DND-41 (cell line): ENCODE data around the gene MC2R.

Experiments
- ATAC-seq: fragments of 200-7000 bp; cut with Tn5 transposase; 3 replicates; pipeline ENCODE4 v1.9.1; 2021; ENCODE audit warnings: low read depth; ENCODE audit not compliant: insufficient read depth
- DNase-seq: peaks from one replicate; pipeline ENCODE4 v3.0.0-alpha.2; 2020
- H2AFZ ChIP-seq: 2 replicates; pipeline ENCODE4 v1.6.0; 2012; ENCODE audit warnings: low read depth, low read length
- H3K27ac ChIP-seq: 2 replicates; pipeline ENCODE4 v1.5.1; 2012; ENCODE audit warnings: low read length, inconsistent platforms
- H3K27me3 ChIP-seq: fragments of 200-600 bp; sonication (generic); 2 replicates; pipeline ENCODE4 v1.6.0; 2012; ENCODE audit warnings: low read length, mild to moderate bottlenecking, inconsistent platforms; ENCODE audit not compliant: insufficient read depth, poor library complexity
- H3K36me3 ChIP-seq: 2 replicates; pipeline ENCODE4 v1.5.1; 2012; ENCODE audit warnings: low read length, inconsistent platforms; ENCODE audit not compliant: insufficient read depth
- H3K4me1 ChIP-seq: 2 replicates; pipeline ENCODE4 v1.5.1; 2012; ENCODE audit warnings: mild to moderate bottlenecking, low read length; ENCODE audit not compliant: insufficient read depth
- H3K4me2 ChIP-seq: 2 replicates; pipeline ENCODE4 v1.6.0; 2012; ENCODE audit warnings: mild to moderate bottlenecking, moderate library complexity, low read length, inconsistent platforms; ENCODE audit not compliant: insufficient read depth
- H3K4me3 ChIP-seq, 2 experiments: fragments of 200-600 bp in 1 of 2; shearing (Covaris generic) in 1 of 2; 2 replicates each; pipeline ENCODE4 v1.5.1; 2012 to 2016; ENCODE audit warnings: inconsistent platforms in 2 of 2, low read length in 2 of 2, mild to moderate bottlenecking in 2 of 2, low read depth in 1 of 2, moderate library complexity in 1 of 2
- H3K79me2 ChIP-seq: 2 replicates; pipeline ENCODE4 v1.6.0; 2012; ENCODE audit warnings: low read length, inconsistent platforms; ENCODE audit not compliant: insufficient read depth
- H3K9ac ChIP-seq: 2 replicates; pipeline ENCODE4 v1.6.0; 2012; ENCODE audit warnings: low read depth, mild to moderate bottlenecking, inconsistent platforms, low read length, moderate library complexity
- H3K9me3 ChIP-seq: 2 replicates; pipeline ENCODE4 v1.5.1; 2012; ENCODE audit warnings: low read length, moderate library complexity, mild to moderate bottlenecking, inconsistent platforms; ENCODE audit not compliant: insufficient read depth, severe bottlenecking
- H4K20me1 ChIP-seq: 2 replicates; pipeline ENCODE4 v1.6.0; 2012; ENCODE audit warnings: low read length; ENCODE audit not compliant: insufficient read depth
- EZH2 ChIP-seq: IDR thresholded peaks from 3 replicates; pipeline ENCODE4 v1.6.1; 2012; ENCODE audit warnings: borderline replicate concordance, low read depth, mild to moderate bottlenecking, moderate library complexity, low read length, inconsistent platforms; ENCODE audit not compliant: severe bottlenecking
- TF ChIP-seq, protein P1 (sequence below): IDR thresholded peaks from 2 replicates; pipeline ENCODE4 v1.5.1; 2012; ENCODE audit warnings: borderline replicate concordance, low read length, moderate library complexity, mild to moderate bottlenecking; ENCODE audit not compliant: poor library complexity, severe bottlenecking; ENCODE audit errors: extremely low read depth

The MC2R gene

DNA sequence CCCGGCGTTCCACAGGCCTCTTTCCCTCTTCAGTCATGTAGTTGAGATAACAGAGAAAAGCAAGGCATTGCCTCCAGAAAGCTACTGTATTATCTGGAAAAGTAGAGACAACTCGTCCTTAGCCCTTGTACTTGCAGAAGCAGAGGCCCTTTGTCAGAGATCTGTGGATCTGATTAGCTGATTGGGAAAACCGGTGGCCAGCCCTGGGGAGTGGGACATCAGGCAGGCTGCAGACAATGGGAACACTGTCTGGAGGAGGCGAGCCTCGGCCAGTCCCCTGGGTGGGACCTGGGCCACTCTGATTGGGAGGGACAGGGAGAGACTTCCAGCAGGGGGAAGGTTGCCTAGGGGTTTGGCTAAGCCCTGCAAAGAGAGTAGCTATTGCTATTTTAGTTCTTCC, 1.2 kb upstream of the MC2R start:
- H3K9ac ChIP-seq: no peak overlapping the region
- H4K20me1 ChIP-seq: no peaks in the 10 kb centered on the region
- H3K4me2 ChIP-seq: no peak overlapping the region
- no peaks in the 10 kb centered on the region for H3K9me3 ChIP-seq
- H3K27me3 ChIP-seq: no peaks in the 10 kb centered on the region
- H3K36me3 ChIP-seq: no peaks in the 10 kb centered on the region
- no peak for DNase-seq
- no peak for ATAC-seq
- H3K4me3 ChIP-seq: no peak overlapping the region
- no peaks in the 10 kb centered on the region for H3K79me2 ChIP-seq
- H3K27ac ChIP-seq: no peak overlapping the region
- H3K4me1 ChIP-seq: no peaks in the 10 kb centered on the region
- no peak for TF ChIP-seq EZH2
- TF ChIP-seq, protein P1, sequence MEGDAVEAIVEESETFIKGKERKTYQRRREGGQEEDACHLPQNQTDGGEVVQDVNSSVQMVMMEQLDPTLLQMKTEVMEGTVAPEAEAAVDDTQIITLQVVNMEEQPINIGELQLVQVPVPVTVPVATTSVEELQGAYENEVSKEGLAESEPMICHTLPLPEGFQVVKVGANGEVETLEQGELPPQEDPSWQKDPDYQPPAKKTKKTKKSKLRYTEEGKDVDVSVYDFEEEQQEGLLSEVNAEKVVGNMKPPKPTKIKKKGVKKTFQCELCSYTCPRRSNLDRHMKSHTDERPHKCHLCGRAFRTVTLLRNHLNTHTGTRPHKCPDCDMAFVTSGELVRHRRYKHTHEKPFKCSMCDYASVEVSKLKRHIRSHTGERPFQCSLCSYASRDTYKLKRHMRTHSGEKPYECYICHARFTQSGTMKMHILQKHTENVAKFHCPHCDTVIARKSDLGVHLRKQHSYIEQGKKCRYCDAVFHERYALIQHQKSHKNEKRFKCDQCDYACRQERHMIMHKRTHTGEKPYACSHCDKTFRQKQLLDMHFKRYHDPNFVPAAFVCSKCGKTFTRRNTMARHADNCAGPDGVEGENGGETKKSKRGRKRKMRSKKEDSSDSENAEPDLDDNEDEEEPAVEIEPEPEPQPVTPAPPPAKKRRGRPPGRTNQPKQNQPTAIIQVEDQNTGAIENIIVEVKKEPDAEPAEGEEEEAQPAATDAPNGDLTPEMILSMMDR: no peak
- H2AFZ ChIP-seq: no peak overlapping the region

DNA sequence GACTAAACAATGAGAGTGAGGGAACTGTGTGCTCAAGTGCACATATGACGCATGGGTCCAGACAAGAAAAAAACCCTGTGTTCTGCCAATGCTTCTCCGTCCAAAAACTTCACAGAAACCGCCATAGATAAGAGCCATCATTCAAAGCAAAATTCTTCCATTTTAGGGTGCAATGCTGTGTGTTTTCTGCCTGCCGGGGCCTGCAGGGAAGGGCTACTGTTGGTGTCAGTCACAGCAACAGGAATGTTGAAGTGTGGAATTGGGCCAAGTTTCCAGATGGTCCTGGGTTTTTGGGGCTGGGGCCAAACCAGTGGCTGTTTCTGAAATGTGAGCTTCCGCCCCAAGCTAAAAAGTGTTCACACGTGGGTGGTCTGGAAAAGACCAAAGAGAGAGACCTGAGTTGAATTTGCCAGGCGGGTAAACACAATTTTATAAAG, 677 bp upstream of the MC2R start:
- Histone ChIP-seq H3K9me3 (no peaks in the 10 kb centered on the region), H3K79me2 (no peaks in the 10 kb centered on the region), H3K36me3 (no peaks in the 10 kb centered on the region), H3K9ac (no peak overlapping the region), H3K4me3 (no peak overlapping the region), H3K27me3 (no peaks in the 10 kb centered on the region), H4K20me1 (no peaks in the 10 kb centered on the region), H3K4me2 (no peak overlapping the region), H3K27ac (no peak overlapping the region), H3K4me1 (no peaks in the 10 kb centered on the region), H2AFZ (no peak overlapping the region)
- DNase-seq: no peak
- no peak for TF ChIP-seq EZH2
- TF ChIP-seq, protein P1: no peak
- no peak for ATAC-seq

DNA sequence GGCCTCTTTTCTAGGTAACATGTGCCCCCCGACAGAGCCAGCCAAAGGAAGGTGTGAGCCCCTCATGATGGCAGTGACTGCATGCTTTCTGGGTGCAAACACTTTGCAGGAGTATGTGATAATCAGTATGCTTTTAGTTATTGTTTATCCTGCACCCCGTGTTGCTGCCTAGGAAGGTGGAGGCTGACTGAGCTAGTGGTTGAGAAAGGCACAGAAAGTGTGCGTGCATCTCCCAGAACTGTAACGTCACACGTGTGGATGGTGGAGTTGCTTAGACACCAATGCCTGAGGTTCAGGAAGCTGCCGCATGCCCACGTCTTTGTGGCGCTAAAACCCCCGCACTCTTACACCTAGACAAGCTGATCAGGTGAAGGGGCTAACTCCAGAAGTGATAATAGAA, 580 bp downstream of the MC2R start:
- no peak overlapping the region for H3K4me2 ChIP-seq
- TF ChIP-seq, protein P1: no peak
- TF ChIP-seq EZH2: no peak
- ATAC-seq: no peak
- H3K4me1 ChIP-seq: no peaks in the 10 kb centered on the region
- no peaks in the 10 kb centered on the region for H3K9me3 ChIP-seq
- no peaks in the 10 kb centered on the region for H3K27me3 ChIP-seq
- H3K36me3 ChIP-seq: no peaks in the 10 kb centered on the region
- H3K4me3 ChIP-seq: no peak overlapping the region
- H3K27ac ChIP-seq: no peak overlapping the region
- no peak for DNase-seq
- no peak overlapping the region for H3K9ac ChIP-seq
- no peaks in the 10 kb centered on the region for H4K20me1 ChIP-seq
- H3K79me2 ChIP-seq: no peaks in the 10 kb centered on the region
- no peak overlapping the region for H2AFZ ChIP-seq

DNA sequence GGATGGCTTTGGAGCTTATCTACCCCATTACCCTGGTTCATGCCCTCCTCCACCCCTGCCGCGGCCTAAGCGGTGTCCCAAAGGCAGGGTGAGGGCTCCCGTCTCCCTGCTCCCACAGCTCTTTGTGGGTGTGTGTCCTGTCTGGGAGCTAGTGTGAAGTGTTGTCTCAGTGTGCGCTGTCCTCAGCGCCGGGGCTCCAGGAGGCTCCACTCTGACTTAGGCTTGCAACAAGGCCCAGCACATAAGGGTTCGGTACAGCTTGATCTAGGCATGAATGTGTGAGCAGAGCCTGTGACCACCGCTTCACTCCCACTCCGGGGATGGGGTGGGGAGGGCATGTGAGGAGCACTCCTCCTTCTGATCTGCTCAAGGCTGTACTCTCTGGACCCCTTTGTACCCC, 1.2 kb downstream of the MC2R start:
- no peak for ATAC-seq
- no peaks in the 10 kb centered on the region for H3K27me3 ChIP-seq
- no peak overlapping the region for H3K4me2 ChIP-seq

More for the DNA sequence above, 1.2 kb downstream of the MC2R start:
- Histone ChIP-seq H4K20me1 (no peaks in the 10 kb centered on the region), H3K4me3 (no peak overlapping the region), H3K27ac (no peak overlapping the region), H2AFZ (no peak overlapping the region), H3K4me1 (no peaks in the 10 kb centered on the region), H3K9ac (no peak overlapping the region), H3K79me2 (no peaks in the 10 kb centered on the region), H3K9me3 (no peaks in the 10 kb centered on the region), H3K36me3 (no peaks in the 10 kb centered on the region)
- no peak for DNase-seq
- TF ChIP-seq, protein P1: no peak
- TF ChIP-seq EZH2: no peak
